ENCODE results near the gene ESRP2.
A peak's percentile ranks its signal among the peaks of the same experiment; 100 is the strongest.

Gene ESRP2

DNA sequence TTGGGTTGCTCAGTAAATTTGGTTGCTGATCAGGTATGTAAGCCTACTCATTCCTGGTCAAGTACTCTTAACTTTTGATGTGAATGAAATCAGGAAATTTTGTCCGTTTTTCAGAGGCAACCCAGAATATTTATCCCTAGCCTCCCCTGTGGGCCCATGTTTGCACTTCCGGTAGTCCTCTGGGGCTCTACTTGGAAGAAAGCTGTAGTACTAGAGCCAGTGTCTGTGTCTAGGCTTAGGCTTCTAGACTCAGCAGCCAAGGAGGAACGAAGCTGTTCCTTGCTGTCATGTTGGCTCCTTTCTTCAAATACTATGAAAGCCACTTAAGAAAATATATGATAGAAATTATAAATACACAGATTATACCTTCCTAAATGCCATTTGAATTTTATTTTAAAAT lies 21.2 kb downstream of the ESRP2 start:
- no peak for DNase-seq

DNA sequence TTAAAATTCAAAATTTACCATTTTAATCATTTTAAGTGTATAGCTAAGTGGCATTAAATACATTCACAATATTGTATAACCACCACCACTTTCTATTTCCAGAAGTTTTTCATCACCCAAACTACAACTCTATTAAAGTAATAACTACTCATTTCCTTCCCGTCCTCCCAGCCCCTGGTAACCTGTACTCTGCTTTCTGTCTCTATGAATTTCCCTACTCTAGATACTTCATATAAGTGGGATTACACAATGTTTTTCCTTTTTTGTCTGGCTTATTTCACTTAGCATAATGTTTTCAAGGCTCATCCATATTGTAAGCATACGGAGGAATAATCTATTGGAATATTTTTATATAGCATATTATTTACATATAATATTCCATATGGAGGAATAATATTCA lies 29.7 kb downstream of the ESRP2 start:
- DNase-seq = no peak

DNA sequence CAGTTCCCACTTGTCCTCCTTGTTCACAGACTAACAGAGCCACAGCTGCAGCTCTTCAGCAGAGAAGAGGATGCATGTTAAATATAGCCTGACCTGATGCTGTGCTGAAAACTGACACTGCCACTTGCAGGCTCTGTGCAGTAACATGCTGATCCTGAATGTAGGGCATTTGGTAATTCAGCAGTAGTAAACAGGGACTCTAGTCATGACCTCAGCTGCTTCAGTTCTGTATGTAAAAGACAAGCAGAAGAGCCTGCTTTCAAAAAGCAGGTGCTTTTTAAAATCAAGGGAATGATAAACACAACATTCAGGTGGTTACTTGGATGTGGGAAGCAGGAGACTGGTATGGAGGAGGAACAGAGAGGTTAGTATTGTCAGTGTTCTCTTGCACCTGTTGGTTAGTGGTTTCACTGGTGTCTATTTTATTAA lies 33.8 kb downstream of the ESRP2 start:
- DNase-seq = peak; percentile 44

- DNase-seq = no peak
Measured at GRCh38 chr16:68200088-68200783, 35.7 kb downstream of the ESRP2 start.

GRCh38 chr16:68197250-68197649 lies 38.7 kb downstream of the ESRP2 start:
- no peak for DNase-seq

DNA sequence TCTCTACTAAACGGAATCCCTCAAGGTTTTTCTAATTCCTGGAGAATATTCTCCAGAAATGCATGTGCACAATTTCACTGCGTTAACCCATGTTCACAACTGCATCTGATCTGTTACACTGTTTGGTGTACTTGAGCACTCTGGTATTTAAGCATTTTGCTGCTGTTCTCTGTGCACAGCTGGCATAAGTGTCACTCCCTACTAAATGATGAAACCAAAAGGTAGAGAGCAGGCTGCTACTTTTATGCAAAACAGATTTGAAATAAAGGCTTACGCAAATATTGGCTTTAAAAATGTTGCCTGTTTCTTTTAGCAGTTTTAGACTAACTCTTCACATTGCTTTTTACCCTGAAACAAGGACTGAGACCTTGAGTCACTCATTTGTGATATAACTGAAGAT lies 41.7 kb downstream of the ESRP2 start:
- no peak for DNase-seq

GRCh38 chr16:68190736-68191510 lies 45.0 kb downstream of the ESRP2 start:
- no peak for DNase-seq

DNA sequence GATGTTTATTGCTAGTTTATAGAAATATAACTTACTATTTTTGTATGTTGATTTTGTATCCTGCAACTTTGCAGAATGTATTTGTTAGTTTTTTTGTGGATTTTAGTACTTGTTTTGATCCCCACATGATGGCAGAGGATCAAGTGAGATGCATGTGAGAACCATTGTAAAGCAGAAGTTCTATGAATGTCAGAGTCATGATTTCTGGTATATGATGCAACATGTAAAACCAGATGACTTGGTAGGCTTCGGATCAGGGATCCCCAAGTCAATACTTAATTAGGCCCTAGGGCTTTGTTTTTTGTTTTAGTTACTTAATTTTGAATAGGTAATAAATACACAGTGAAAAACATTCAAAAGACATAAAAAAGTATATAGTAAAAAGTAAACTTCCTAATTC lies 45.8 kb downstream of the ESRP2 start:
- DNase-seq = no peak

DNA sequence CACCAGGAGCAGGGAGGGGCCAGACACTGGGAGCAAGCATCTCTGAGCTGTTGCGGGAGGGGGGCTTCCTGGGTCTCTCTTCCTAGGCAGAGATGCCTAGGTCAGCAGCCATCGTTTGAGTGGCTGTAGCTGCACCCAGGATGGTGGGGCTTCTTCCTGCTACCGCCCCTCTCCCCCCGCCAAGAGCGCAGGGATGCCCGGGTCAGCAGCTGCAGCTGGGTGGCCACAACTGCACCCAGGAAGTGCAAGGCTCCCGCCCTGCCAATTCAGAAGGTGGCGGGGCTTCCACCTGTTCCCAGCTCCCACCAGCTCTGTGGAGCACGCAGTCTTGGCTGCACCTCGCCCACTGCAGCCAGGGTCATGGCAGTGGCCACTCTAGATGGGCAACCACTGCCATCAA lies 47.8 kb downstream of the ESRP2 start:
- no peak for DNase-seq

DNA sequence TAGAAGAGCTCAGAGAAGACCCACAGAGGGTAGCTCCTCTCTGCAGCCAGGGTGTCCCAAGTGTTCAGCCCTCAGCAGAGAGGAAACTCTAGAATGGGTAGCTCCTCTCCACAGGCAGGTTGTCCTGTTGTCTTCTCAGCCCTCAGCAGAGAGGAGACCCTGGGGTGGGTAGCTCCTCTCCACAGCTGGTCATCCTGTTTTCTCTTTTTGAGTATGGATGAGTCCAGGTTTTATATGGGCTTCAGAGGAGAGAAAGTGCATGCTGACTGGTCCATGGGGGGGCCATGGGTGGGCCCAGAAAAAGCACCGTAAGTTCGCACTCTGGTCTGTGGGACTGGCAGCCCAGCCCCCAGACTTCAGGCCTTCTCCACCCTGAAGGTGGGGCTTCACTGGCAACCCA lies 48.4 kb downstream of the ESRP2 start:
- DNase-seq = no peak

- DNase-seq = no peak
Measured at GRCh38 chr16:68186877-68187276, 49.0 kb downstream of the ESRP2 start.

DNA sequence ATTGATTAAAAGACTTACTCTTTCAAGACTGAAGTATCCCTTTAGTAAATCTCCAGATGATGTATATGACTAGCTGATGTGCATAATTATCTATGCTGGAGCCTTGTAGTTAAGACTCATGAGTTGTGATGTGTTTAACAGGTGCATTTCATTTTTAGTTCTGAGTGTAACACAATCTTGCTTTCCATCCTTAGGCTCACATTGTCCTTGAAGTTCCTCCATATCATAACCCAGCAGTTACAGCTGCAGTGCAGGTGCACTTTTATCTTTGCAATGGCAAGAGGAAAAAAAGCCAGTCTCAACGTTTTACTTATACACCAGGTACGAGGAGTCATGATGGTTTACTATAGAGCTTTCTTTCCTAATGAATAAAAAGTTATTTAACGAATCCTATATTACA lies 52.9 kb downstream of the ESRP2 start:
- DNase-seq = no peak

DNA sequence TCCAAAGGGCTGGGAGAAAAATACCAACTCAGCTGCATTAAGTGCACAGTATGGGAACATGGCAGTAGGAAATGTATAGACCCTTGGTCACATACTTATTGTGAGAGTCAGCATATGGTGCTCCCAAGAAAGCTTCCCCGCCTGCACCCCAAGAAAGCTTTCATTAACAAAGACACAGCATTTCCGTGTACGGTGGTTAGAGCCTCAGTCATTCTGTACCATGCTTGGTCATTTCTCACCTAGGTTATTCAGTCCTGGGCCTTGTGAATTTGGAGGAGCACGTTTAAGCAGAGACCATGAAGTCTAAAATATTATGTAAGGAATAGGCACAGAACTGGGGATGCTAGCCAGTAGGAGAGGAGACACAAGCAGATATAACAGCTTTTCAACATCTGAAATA lies 56.1 kb downstream of the ESRP2 start:
- DNase-seq = no peak

DNA sequence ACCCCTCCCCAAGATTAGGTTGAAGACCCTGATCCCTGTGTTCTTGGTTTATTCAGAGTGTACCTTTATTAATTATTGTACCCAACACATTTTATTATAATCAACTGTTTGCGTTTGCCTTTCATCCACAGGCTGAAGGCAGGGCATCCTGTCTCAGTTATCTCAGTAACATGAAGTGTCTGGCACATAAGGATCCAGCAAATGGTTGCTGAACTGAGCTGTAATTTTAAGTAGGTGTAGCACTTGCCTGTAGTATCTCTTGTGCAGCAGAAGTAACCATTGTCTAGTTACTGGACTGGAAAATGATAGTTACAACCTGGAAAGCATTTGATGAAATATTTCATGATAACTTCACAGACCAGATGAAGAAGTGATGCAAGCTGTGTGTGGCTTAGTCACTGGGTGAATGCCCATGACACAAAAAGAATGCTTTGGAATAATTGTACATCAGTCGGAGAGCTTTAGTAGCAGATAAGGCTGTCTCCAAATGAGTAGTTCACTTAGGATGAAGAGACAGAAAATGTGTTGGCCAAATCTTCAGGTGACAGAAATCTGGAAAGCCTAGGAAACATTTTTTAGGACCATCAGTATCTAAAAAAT lies 56.6 kb downstream of the ESRP2 start:
- DNase-seq = no peak

All from NCI-H2171 (cell line).